ENCODE measurements around the gene ACOX1. TPM values are rescaled to one million over a fixed set of nuclear protein-coding genes. Genes with fewer than 3 reads are reported as not detected.

ACOX1 gene
- total RNA-seq, 1 donor from 2014 or later, result 36.1 TPM

DNA sequence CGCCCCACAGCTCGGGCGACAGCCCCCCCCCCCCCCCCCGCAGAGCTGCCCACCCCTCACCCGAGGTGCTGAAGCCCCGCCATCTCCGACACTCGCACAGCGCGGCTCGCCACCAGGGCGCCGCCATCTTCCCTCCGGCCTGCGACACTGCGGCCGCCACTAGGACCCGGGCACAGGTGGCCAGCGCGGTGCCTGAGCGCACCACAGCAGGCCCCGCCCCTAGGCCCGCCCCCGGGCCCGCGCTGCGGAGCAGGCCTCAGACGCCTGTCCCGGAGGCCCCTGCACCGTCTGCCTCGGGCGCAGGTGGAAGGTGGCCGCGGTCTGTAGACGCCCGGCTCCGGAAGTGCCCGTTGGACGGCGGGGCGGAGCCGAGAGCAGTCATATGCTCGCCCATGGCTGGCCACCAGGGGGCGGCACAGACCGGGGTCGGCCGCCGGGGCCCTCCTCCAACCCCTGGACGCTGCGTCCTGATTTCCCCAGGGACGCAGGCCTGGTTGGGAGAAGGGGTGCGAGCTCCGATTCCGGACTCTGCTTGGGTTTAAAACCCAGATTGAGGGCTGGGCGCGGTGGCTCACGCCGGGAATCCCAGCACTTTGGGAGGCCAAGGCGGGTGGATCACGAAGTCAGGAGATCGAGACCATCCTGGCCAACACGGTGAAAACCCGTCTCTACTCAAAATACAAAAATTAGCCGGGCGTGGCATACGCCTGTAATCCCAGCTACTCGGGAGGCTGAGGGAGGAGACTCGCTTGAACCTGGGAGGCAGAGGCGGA, 74.0 kb downstream of the ACOX1 start, which contains the start of gene MRPL38:
TSS of gene MRPL38 (minus strand) at position 136 of the 773 bp plus-strand sequence. CDS start at position 127, 9 bp downstream.
- Mint-ChIP-seq H3K36me3 (ENCODE audit: low read depth, unreplicated experiment) (no peaks in the 10 kb centered on the region), H3K9me3 (ENCODE audit: unreplicated experiment) (no peaks in the 10 kb centered on the region), H3K4me3 (ENCODE audit: unreplicated experiment) (peak within 1 kb of the TSS; percentile 98), H3K27ac (ENCODE audit: unreplicated experiment) (peak within 1 kb of the TSS; percentile 89), H3K27me3 (ENCODE audit: unreplicated experiment) (no peaks in the 10 kb centered on the region), H3K4me1 (ENCODE audit: unreplicated experiment) (peaks cover 3% of the 10 kb centered on the region)
- TF ChIP-seq, protein P1, sequence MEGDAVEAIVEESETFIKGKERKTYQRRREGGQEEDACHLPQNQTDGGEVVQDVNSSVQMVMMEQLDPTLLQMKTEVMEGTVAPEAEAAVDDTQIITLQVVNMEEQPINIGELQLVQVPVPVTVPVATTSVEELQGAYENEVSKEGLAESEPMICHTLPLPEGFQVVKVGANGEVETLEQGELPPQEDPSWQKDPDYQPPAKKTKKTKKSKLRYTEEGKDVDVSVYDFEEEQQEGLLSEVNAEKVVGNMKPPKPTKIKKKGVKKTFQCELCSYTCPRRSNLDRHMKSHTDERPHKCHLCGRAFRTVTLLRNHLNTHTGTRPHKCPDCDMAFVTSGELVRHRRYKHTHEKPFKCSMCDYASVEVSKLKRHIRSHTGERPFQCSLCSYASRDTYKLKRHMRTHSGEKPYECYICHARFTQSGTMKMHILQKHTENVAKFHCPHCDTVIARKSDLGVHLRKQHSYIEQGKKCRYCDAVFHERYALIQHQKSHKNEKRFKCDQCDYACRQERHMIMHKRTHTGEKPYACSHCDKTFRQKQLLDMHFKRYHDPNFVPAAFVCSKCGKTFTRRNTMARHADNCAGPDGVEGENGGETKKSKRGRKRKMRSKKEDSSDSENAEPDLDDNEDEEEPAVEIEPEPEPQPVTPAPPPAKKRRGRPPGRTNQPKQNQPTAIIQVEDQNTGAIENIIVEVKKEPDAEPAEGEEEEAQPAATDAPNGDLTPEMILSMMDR (IDR thresholded peaks at IDR 0.05; ENCODE audit: unreplicated experiment), result peak; percentile 100
- DNase-seq (ENCODE audit: low spot score), result peak; percentile 98

DNA sequence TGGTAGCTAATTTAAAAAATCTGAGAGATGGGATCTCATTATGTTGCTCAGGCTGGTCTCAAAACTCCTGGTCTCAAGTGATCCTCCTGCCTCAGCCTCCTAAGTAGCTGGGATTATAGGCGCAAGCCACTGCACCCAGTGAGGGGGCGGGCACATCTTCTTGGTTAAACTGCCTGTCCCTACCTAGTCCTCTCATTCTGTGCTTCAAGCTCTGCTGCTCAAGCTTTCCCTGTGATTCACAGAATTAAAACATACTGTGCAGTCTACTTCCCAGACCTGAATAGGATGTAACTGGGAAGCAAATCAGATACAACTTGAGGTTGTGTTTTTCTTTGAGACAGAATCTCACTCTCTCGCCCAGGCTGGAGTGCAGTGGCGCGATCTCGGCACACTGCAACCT, 76.6 kb downstream of the ACOX1 start:
- peaks cover 5% of the 10 kb centered on the region for H3K27me3 Mint-ChIP-seq (ENCODE audit: unreplicated experiment)
- H3K4me1 Mint-ChIP-seq (ENCODE audit: unreplicated experiment), result peaks cover 8% of the 10 kb centered on the region
- H3K27ac Mint-ChIP-seq (ENCODE audit: unreplicated experiment), result no peak overlapping the region
- H3K4me3 Mint-ChIP-seq (ENCODE audit: unreplicated experiment), result no peak overlapping the region
- DNase-seq (ENCODE audit: low spot score), result no peak
- peaks cover 5% of the 10 kb centered on the region for H3K36me3 Mint-ChIP-seq (ENCODE audit: low read depth, unreplicated experiment)
- H3K9me3 Mint-ChIP-seq (ENCODE audit: unreplicated experiment), result no peaks in the 10 kb centered on the region
- TF ChIP-seq, protein P1 (IDR thresholded peaks at IDR 0.05; ENCODE audit: unreplicated experiment), result no peak

DNA sequence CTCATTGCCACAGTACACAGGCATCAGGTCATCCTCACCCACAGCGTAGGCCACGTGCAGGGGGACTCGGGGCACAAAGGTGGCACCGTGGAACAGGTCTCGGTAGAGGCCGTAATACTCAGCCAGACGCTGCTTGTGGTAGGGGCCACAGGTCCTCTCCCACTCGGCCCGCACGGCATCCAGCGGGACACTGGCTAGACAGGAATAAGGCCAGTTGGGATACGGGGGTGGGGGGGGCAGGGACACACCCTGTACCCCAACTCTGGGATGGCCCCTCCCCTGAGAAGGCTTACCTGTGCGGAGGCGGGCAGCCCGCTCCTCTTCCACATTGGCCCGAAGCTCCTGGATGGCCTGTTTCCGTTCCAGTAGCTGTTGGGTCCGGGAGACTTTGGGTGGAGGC, 77.2 kb downstream of the ACOX1 start:
- Mint-ChIP-seq H3K4me1 (ENCODE audit: unreplicated experiment) (peaks cover 10% of the 10 kb centered on the region), H3K36me3 (ENCODE audit: low read depth, unreplicated experiment) (peaks cover 5% of the 10 kb centered on the region), H3K27me3 (ENCODE audit: unreplicated experiment) (peaks cover 7% of the 10 kb centered on the region), H3K27ac (ENCODE audit: unreplicated experiment) (no peak overlapping the region), H3K9me3 (ENCODE audit: unreplicated experiment) (no peaks in the 10 kb centered on the region), H3K4me3 (ENCODE audit: unreplicated experiment) (no peak overlapping the region)
- DNase-seq (ENCODE audit: low spot score), result no peak
- TF ChIP-seq, protein P1 (IDR thresholded peaks at IDR 0.05; ENCODE audit: unreplicated experiment), result no peak

DNA sequence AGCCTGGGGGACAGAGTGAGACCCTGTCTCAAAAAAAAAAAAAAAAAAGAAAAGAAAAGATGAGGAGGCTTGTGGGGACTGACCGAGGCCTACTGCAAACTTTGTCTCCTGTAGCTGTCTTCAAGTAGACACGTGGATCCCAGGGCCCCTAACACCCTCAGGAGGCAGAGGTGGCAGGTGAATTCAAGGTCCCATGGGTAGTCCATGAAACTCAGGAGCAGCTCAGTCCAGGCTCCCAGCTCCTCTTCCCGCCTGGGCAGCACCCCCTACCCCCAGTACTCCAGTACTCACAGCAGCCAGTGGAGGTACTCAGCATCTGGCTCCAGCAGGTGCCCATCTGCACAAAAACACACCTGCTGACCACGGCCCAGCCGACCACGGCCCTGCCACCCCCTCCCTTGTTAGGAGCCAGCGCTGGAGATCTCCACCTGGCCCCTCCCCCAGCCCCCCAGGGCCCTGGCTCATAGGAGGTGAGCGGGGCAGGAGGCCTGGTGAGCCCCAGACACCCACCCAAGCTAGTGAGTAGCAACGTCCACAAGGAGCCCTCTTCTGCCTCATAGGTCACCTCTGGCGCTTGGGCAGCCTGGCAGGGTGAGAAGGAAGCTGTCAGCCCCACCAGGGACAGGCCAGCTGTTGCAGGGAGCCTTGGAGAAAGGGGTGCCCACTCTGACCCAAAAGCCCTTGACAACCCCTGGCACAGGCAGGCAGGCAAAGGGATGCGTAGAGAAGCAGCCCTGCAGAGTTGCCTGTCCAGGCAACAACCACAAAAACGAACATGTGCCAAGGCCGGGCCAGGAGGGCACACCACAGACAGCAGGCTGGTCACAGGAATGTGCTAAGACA, 78.1 kb downstream of the ACOX1 start:
- Mint-ChIP-seq H3K36me3 (ENCODE audit: low read depth, unreplicated experiment) (peaks cover 5% of the 10 kb centered on the region), H3K4me3 (ENCODE audit: unreplicated experiment) (no peak overlapping the region), H3K4me1 (ENCODE audit: unreplicated experiment) (peaks cover 10% of the 10 kb centered on the region), H3K9me3 (ENCODE audit: unreplicated experiment) (no peaks in the 10 kb centered on the region), H3K27me3 (ENCODE audit: unreplicated experiment) (peaks cover 8% of the 10 kb centered on the region), H3K27ac (ENCODE audit: unreplicated experiment) (no peak overlapping the region)
- no peak for DNase-seq (ENCODE audit: low spot score)
- TF ChIP-seq, protein P1 (IDR thresholded peaks at IDR 0.05; ENCODE audit: unreplicated experiment), result no peak

Data from endothelial cell (in vitro differentiated cells).